ENCODE measurements around the gene CD300A. TPM values are rescaled to one million over a fixed set of nuclear protein-coding genes. Genes with fewer than 3 reads are reported as not detected.
A peak's percentile ranks its signal among the peaks of the same experiment; 100 is the strongest.

CD300A gene
- total and polyA plus RNA-seq, 4 donors = 2.2 to 11.5 (median 8.0) TPM

DNA sequence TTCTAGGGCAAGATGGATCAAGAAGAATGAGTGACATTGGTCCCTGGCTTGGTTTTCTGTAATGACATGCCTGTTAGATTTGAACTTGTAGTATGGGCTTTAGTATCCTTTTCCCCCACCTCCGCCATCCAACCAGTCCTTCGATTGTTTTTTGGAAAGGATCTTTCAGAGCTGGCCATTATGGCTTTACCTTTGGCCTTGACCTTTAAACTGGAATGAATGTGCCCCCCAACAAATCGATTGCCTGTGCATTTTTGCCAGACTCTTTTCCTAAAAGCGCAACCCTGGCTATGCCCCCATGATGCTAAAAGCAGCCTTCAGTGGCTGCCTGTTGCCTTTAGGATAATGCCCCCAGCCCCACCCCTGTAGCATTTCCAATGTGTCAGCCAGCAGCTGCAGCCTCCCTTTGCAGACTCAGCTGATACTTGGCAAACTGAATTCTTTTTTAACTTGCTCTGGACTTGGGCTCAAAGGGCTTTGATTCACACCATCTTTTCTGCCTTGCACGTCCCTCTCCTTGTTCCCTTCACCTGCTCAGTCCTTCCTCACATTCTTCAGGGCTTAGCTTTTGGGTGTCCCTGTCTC, 30.6 kb upstream of the CD300A start:
- peaks cover 6 to 67% (median 56%) of the 10 kb centered on the region in 4 donors for H3K4me1 ChIP-seq (ENCODE audit: control insufficient read depth in 4 of 4, insufficient read depth in 4 of 4, low read length in 3 of 4)
- TF ChIP-seq, protein P1, sequence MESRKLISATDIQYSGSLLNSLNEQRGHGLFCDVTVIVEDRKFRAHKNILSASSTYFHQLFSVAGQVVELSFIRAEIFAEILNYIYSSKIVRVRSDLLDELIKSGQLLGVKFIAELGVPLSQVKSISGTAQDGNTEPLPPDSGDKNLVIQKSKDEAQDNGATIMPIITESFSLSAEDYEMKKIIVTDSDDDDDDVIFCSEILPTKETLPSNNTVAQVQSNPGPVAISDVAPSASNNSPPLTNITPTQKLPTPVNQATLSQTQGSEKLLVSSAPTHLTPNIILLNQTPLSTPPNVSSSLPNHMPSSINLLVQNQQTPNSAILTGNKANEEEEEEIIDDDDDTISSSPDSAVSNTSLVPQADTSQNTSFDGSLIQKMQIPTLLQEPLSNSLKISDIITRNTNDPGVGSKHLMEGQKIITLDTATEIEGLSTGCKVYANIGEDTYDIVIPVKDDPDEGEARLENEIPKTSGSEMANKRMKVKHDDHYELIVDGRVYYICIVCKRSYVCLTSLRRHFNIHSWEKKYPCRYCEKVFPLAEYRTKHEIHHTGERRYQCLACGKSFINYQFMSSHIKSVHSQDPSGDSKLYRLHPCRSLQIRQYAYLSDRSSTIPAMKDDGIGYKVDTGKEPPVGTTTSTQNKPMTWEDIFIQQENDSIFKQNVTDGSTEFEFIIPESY (IDR thresholded peaks at IDR 0.05) = no peak
- TF ChIP-seq FOXA2 (IDR thresholded peaks at IDR 0.05) (no peak), FOXA1 (IDR thresholded peaks at IDR 0.05) (no peak), RAD21 (IDR thresholded peaks at IDR 0.05) (no peak), YY1 (IDR thresholded peaks at IDR 0.05) (peak; percentile 56), HNF4G (IDR thresholded peaks at IDR 0.05) (peak; percentile 44), GABPA (IDR thresholded peaks at IDR 0.05 in 1 of 2, conservative IDR thresholded peaks at IDR 0.05 in 1 of 2) (no peak), EGR1 (IDR thresholded peaks at IDR 0.05; ENCODE audit: low read depth in 2 of 2) (no peak), RXRA (IDR thresholded peaks at IDR 0.05) (peak; percentile 52 to 65), TAF1 (conservative IDR thresholded peaks at IDR 0.05) (no peak), JUND (IDR thresholded peaks at IDR 0.05) (peak in 1 of 2 donors; percentile 15), SP1 (IDR thresholded peaks at IDR 0.05) (no peak), HNF4A (conservative IDR thresholded peaks at IDR 0.05) (peak; percentile 63 to 73), NR2F2 (IDR thresholded peaks at IDR 0.05) (peak; percentile 66)
- TF ChIP-seq, protein P2, sequence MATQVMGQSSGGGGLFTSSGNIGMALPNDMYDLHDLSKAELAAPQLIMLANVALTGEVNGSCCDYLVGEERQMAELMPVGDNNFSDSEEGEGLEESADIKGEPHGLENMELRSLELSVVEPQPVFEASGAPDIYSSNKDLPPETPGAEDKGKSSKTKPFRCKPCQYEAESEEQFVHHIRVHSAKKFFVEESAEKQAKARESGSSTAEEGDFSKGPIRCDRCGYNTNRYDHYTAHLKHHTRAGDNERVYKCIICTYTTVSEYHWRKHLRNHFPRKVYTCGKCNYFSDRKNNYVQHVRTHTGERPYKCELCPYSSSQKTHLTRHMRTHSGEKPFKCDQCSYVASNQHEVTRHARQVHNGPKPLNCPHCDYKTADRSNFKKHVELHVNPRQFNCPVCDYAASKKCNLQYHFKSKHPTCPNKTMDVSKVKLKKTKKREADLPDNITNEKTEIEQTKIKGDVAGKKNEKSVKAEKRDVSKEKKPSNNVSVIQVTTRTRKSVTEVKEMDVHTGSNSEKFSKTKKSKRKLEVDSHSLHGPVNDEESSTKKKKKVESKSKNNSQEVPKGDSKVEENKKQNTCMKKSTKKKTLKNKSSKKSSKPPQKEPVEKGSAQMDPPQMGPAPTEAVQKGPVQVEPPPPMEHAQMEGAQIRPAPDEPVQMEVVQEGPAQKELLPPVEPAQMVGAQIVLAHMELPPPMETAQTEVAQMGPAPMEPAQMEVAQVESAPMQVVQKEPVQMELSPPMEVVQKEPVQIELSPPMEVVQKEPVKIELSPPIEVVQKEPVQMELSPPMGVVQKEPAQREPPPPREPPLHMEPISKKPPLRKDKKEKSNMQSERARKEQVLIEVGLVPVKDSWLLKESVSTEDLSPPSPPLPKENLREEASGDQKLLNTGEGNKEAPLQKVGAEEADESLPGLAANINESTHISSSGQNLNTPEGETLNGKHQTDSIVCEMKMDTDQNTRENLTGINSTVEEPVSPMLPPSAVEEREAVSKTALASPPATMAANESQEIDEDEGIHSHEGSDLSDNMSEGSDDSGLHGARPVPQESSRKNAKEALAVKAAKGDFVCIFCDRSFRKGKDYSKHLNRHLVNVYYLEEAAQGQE (IDR thresholded peaks at IDR 0.05) = no peak
- TF ChIP-seq, protein P3, sequence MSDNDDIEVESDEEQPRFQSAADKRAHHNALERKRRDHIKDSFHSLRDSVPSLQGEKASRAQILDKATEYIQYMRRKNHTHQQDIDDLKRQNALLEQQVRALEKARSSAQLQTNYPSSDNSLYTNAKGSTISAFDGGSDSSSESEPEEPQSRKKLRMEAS (IDR thresholded peaks at IDR 0.05) = no peak
- TF ChIP-seq, protein P4, sequence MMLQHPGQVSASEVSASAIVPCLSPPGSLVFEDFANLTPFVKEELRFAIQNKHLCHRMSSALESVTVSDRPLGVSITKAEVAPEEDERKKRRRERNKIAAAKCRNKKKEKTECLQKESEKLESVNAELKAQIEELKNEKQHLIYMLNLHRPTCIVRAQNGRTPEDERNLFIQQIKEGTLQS (IDR thresholded peaks at IDR 0.05) = no peak
- TF ChIP-seq, protein P5, sequence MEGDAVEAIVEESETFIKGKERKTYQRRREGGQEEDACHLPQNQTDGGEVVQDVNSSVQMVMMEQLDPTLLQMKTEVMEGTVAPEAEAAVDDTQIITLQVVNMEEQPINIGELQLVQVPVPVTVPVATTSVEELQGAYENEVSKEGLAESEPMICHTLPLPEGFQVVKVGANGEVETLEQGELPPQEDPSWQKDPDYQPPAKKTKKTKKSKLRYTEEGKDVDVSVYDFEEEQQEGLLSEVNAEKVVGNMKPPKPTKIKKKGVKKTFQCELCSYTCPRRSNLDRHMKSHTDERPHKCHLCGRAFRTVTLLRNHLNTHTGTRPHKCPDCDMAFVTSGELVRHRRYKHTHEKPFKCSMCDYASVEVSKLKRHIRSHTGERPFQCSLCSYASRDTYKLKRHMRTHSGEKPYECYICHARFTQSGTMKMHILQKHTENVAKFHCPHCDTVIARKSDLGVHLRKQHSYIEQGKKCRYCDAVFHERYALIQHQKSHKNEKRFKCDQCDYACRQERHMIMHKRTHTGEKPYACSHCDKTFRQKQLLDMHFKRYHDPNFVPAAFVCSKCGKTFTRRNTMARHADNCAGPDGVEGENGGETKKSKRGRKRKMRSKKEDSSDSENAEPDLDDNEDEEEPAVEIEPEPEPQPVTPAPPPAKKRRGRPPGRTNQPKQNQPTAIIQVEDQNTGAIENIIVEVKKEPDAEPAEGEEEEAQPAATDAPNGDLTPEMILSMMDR (IDR thresholded peaks at IDR 0.05; ENCODE audit: low read depth, low read length, missing input control) = no peak
- no peak for DNase-seq (ENCODE audit: low spot score)
- 30% methylated on average over 5 of the region's 5 CpGs for WGBS
- H3K4me3 ChIP-seq (ENCODE audit: low read depth in 1 of 3, low read length in 3 of 3) = peak overlapping the region in 1 of 3 donors; percentile 15
- peaks cover 0 to 5% (median 0%) of the 10 kb centered on the region in 4 donors for H3K36me3 ChIP-seq (ENCODE audit: control insufficient read depth in 4 of 4, insufficient read depth in 3 of 4, low read depth in 1 of 4, low read length in 3 of 4)
- H3K27ac ChIP-seq (ENCODE audit: low read depth in 1 of 2, low read length in 2 of 2) = peak overlapping the region; percentile 57 to 84
- no peaks in the 10 kb centered on the region for H3K27me3 ChIP-seq (ENCODE audit: control insufficient read depth in 4 of 4, insufficient read depth in 4 of 4, low read length in 3 of 4)
- peak overlapping the region in 1 of 2 donors; percentile 43 for H3K9ac ChIP-seq (ENCODE audit: low read depth in 1 of 2, low read length in 2 of 2)
- no peaks in the 10 kb centered on the region for H3K9me3 ChIP-seq (ENCODE audit: control insufficient read depth in 4 of 4, low read length in 3 of 4)

Data from liver (tissue), 9 donors.